ENCODE results near the gene CCL27. TPM values are rescaled to one million over a fixed set of nuclear protein-coding genes. Genes with fewer than 3 reads are reported as not detected.

The CCL27 gene
- total and polyA plus RNA-seq, 2 of the 8 experiments (the other 6 are each of a cell fraction or from before 2014, with no cell fraction given): 0.42 TPM; not detected in 1

DNA sequence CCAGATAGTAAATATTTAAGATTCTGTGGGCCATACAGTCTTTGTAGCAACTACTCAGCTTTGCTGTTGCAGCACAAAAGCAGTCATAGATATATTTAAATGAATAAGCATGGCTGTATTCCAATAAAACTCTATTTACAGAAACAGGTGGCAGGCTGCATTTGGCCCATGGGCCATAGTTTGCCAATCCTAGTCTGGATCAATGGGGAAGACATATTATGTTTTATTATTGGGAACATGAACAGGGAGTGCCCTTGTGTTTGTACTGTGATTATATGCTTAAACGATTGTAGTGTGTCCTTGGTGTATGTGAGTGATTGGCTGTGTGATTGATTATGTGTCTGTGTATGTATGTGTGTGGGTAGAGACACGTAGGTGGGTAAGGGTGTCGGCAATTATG, 12.0 kb upstream of the CCL27 start:
- H3K4me3 ChIP-seq (ENCODE audit: extremely low read depth in 1 of 4, insufficient read depth in 2 of 4, low read depth in 3 of 4, low read length in 4 of 4): no peak overlapping the region
- H3K27ac ChIP-seq (ENCODE audit: low read depth, low read length): no peak overlapping the region
- peaks cover 0 to 4% of the 10 kb centered on the region in 2 experiments for H4K20me1 ChIP-seq (replicated peaks in 1 of 2; ENCODE audit: control insufficient read depth in 1 of 2, insufficient read depth in 2 of 2, low read length in 2 of 2)
- no peaks in the 10 kb centered on the region for H3K27me3 ChIP-seq (replicated peaks in 1 of 4; ENCODE audit: control insufficient read depth in 3 of 4, extremely low read depth in 1 of 4, insufficient read depth in 3 of 4, low read length in 3 of 4)
- no peak overlapping the region for H3K56ac ChIP-seq (replicated peaks; ENCODE audit: insufficient read length, low read depth, low read length)
- H4K8ac ChIP-seq (ENCODE audit: extremely low read depth, insufficient read depth, low read length): no peak overlapping the region
- no peak overlapping the region for H2BK20ac ChIP-seq (ENCODE audit: low read length)
- no peak overlapping the region for H3K4me2 ChIP-seq (ENCODE audit: insufficient read depth in 1 of 2, low read depth in 2 of 2, low read length in 2 of 2)
- H3K23ac ChIP-seq (ENCODE audit: insufficient read length): no peak overlapping the region
- H3K36me3 ChIP-seq (ENCODE audit: control insufficient read depth in 2 of 4, insufficient read depth in 4 of 4, low read length in 3 of 4): no peaks in the 10 kb centered on the region
- H3K18ac ChIP-seq (ENCODE audit: extremely low read depth, low read length): no peak overlapping the region
- H2AFZ ChIP-seq (ENCODE audit: low read length): no peak overlapping the region
- H2BK5ac ChIP-seq (ENCODE audit: low read depth, low read length): no peak overlapping the region
- peaks cover 0 to 1% of the 10 kb centered on the region in 2 experiments; a peak in 1 of 4 replicates for H3K9me3 ChIP-seq (ENCODE audit: insufficient read depth in 2 of 2, low read depth in 1 of 2, low read length in 1 of 2)
- H3K4me1 ChIP-seq (replicated peaks in 1 of 4; ENCODE audit: control insufficient read depth in 3 of 4, insufficient read depth in 4 of 4, low read length in 3 of 4): 0 out of 7 replicates have a peak, but pooled peaks cover 0 to 2% (median under 1%) of the 10 kb centered on the region in 4 experiments
- no peak for DNase-seq (ENCODE audit: low read depth in 1 of 2, low spot score in 2 of 2)
- no peak overlapping the region for H2AK5ac ChIP-seq (ENCODE audit: low read depth, low read length)
- H4K5ac ChIP-seq (ENCODE audit: insufficient read length, low read depth, low read length): no peak overlapping the region
- H3K4ac ChIP-seq (replicated peaks; ENCODE audit: insufficient read length, low read depth, low read length): no peak overlapping the region
- FAIRE-seq: no peak
- POLR2A ChIA-PET (ENCODE audit: partially characterized antibody): no interaction called here
- no peak overlapping the region for H4K91ac ChIP-seq (replicated peaks; ENCODE audit: insufficient read length, low read length)
- H3K79me1 ChIP-seq (ENCODE audit: low read depth, low read length): no peaks in the 10 kb centered on the region
- no peaks in the 10 kb centered on the region for H3K79me2 ChIP-seq (ENCODE audit: control insufficient read depth in 1 of 2, insufficient read depth in 2 of 2, low read length in 2 of 2)
- CTCF ChIA-PET (ENCODE audit: partially characterized antibody): interaction anchor here (0.9 to 5.0 kb wide), 20 partner anchors 9 to 222 kb away, joined by 3 to 108 read pairs (median 6); partner anchors contain the start of genes ARID3C and CCL19
- 70% methylated on average over 3 of the region's 3 CpGs; no CpG with 5 or more reads in 1 of the 2 experiments for WGBS, 2 experiments (ENCODE audit: extremely low coverage in 1 of 2, insufficient coverage in 1 of 2, insufficient read length in 1 of 2, insufficient replicate concordance in 2 of 2, low coverage in 1 of 2, low lambda C conversion rate in 2 of 2, missing lambda C conversion rate in 1 of 2)
- no peak overlapping the region for H2BK15ac ChIP-seq (ENCODE audit: low read length)
- no peaks in the 10 kb centered on the region; the same call in 1 of the 2 replicates for H3K23me2 ChIP-seq (ENCODE audit: low read depth, low read length)
- H3K14ac ChIP-seq (ENCODE audit: insufficient read length): no peak overlapping the region
- no peak overlapping the region for H3K9ac ChIP-seq (replicated peaks in 1 of 4; ENCODE audit: extremely low read depth in 1 of 4, low read depth in 3 of 4, low read length in 3 of 4)
- H2BK12ac ChIP-seq (ENCODE audit: low read depth, low read length): no peak overlapping the region
- H2BK120ac ChIP-seq (replicated peaks; ENCODE audit: low read depth, low read length): no peak overlapping the region
- no peak for TF ChIP-seq POLR2AphosphoS5 (IDR thresholded peaks at IDR 0.05; ENCODE audit: low read depth, low read length)

All from H1 (cell line).